ENCODE data around the gene HACD1.

DNA sequence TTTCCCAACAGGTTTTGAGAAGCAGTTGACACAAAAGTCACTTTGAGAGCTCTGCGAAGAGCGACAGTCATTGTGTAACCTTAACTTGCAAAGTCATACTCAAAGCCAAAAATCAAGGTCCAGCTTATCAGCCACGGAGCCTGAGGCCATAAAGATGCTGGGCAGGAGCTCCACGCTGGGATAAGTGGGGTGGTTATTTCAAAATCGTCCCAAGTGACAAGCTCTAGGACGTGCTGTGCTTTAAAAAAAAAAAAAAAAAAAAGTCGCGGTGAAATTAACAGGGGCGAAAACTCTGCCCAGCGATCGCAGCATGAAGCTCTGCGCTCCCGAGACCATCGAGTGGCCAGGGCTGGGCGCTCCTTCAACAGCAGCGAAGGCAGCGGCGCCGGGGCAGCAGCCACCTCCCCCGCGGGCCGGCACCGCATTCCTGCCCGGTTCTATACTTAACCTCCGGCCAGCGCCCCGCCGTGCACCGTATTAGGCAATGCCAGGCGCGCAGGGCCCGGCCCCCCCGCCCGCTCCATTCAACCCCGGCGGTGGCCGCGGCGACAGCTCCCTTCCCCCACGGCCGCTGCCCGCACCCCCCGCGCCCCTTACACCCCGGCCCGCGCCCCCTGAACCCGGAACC is 657 bp downstream of the HACD1 start:
- TF ChIP-seq, protein P1, sequence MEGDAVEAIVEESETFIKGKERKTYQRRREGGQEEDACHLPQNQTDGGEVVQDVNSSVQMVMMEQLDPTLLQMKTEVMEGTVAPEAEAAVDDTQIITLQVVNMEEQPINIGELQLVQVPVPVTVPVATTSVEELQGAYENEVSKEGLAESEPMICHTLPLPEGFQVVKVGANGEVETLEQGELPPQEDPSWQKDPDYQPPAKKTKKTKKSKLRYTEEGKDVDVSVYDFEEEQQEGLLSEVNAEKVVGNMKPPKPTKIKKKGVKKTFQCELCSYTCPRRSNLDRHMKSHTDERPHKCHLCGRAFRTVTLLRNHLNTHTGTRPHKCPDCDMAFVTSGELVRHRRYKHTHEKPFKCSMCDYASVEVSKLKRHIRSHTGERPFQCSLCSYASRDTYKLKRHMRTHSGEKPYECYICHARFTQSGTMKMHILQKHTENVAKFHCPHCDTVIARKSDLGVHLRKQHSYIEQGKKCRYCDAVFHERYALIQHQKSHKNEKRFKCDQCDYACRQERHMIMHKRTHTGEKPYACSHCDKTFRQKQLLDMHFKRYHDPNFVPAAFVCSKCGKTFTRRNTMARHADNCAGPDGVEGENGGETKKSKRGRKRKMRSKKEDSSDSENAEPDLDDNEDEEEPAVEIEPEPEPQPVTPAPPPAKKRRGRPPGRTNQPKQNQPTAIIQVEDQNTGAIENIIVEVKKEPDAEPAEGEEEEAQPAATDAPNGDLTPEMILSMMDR (IDR thresholded peaks at IDR 0.05; ENCODE audit: low read depth, low read length, poor library complexity, severe bottlenecking) = no peak
- TF ChIP-seq EZH2phosphoT487 (IDR thresholded peaks at IDR 0.05; ENCODE audit: borderline replicate concordance, low read length) = no peak

All from DOHH2 (cell line).